T-helper 2 cell treated with Interferon-gamma antibody and Interleukin-4, amounts not matched to agents 5 μg/mL and 100 μg/mL, for 36 hours (primary cell): ENCODE results near the gene CDKN2AIPNL.
"Not testable (repeated sequence)": the region's sequence is repeated elsewhere in the genome, so short reads cannot be mapped to it uniquely, and the experiment has no call there.

Experiments
- DNase-seq: peaks from one replicate; pipeline ENCODE4 v3.0.0; 2021; ENCODE audit warnings: low spot score
- H3K27ac Mint-ChIP-seq: one replicate; pipeline ENCODE4 v1.8.0; 2021; ENCODE audit warnings: mild to moderate bottlenecking, mixed read lengths
- H3K27me3 Mint-ChIP-seq: one replicate; pipeline ENCODE4 v1.8.0; 2021; ENCODE audit warnings: low read depth, mixed read lengths
- H3K36me3 Mint-ChIP-seq: one replicate; pipeline ENCODE4 v1.8.0; 2021; ENCODE audit warnings: low read depth, mixed read lengths
- H3K4me1 Mint-ChIP-seq: one replicate; pipeline ENCODE4 v1.8.0; 2021; ENCODE audit warnings: low read depth, mixed read lengths
- H3K4me3 Mint-ChIP-seq: one replicate; pipeline ENCODE4 v1.8.0; 2022; ENCODE audit warnings: mild to moderate bottlenecking, moderate library complexity, mixed read lengths
- H3K9me3 Mint-ChIP-seq: one replicate; pipeline ENCODE4 v1.8.0; 2021; ENCODE audit warnings: mixed read lengths

CDKN2AIPNL gene

DNA sequence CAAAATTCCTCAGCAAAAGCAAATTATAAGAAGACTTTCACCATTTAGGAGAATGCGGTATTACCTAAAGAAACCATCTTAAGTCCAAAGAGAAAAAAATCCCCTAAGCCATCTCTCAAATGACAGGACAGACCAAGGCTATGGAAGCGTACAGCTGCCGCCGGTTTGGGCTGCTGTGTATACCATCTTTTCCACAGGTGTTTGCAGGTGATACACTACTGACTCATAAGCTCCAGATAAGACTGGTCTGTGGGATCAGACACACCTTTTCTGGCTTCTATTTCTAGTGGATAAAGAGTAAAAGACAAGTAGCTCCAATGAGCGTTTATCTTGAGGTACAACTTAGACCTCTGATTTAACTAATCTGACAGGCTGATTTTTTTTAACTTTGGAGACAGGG lies 7.7 kb downstream of the CDKN2AIPNL start:
- DNase-seq = no peak
- Mint-ChIP-seq H3K27me3 (no peaks in the 10 kb centered on the region), H3K4me1 (peaks cover under 1% of the 10 kb centered on the region), H3K36me3 (peaks cover 13% of the 10 kb centered on the region), H3K9me3 (no peaks in the 10 kb centered on the region), H3K27ac (no peak overlapping the region), H3K4me3 (no peak overlapping the region)

DNA sequence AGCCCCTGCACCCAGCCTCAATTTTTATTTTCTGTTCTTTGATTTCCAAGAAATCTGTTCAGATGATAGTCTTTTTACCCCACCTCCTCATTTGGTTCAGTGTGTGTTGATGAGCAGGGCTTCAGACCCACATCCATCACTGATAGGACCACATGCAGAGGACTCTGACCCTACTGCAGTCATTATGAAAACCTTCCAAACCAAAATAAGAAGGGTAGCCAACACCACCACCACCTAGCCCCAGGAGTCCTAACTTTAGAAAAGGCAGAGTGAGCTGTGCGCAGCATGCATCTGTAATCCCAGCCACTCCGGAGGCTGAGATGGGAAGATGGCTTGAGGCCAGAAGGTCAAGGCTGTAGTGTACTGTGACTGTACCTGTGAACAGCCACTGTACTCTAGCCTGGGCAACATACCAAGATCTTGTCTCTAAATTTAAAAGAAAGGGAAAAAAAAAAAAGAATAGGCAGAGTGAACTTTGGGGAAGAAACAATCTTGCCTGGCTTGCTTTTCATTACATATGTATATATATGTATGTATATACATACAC lies 13.0 kb downstream of the CDKN2AIPNL start:
- Mint-ChIP-seq H3K4me3 (no peak overlapping the region), H3K36me3 (peaks cover 36% of the 10 kb centered on the region), H3K9me3 (no peaks in the 10 kb centered on the region), H3K27me3 (no peaks in the 10 kb centered on the region), H3K4me1 (no peaks in the 10 kb centered on the region), H3K27ac (no peak overlapping the region)
- DNase-seq = no peak

DNA sequence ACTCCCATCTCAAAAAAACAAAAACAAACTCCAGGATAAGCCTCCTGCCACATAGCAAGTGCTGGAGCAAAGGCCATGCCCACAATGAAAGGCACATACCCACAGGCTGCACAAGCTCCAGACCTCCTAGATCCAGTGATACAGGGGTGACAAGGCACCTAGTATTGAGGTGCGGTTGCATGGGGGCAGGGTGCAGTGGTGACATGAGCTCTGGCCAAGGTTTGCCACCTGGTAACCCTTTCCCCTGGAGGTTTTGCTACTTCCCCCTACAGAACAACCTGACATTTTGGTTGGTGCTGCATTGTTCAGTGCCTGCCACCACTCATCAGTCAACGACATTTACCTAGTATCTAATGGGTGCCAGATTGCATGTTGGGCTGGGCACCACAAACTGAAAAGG lies 14.5 kb downstream of the CDKN2AIPNL start:
- no peaks in the 10 kb centered on the region for H3K27me3 Mint-ChIP-seq
- H3K4me3 Mint-ChIP-seq = no peak overlapping the region
- DNase-seq = no peak
- no peaks in the 10 kb centered on the region for H3K9me3 Mint-ChIP-seq
- peaks cover 43% of the 10 kb centered on the region for H3K36me3 Mint-ChIP-seq
- H3K4me1 Mint-ChIP-seq = peaks cover 2% of the 10 kb centered on the region
- no peak overlapping the region for H3K27ac Mint-ChIP-seq

DNA sequence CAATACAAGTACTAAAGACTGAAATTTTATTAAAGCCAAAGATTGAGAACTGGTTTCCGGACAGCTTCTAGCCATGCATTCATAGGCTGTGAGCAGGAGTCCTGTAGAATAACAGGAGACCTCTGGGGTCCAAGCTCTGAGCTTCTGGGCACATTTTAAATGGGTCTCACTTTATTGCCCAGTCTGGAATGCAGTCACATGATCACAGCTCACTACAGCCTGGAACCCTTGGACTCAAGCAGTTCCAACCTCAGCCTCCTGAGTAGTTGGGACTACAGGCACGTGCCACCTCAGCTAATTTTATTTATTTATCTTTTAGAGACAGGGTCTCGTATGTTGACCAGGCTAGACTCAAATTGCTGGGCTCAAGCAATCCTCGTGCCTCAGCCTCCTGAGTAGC lies 15.4 kb downstream of the CDKN2AIPNL start:
- H3K27ac Mint-ChIP-seq = no peak overlapping the region
- DNase-seq = no peak
- H3K9me3 Mint-ChIP-seq = no peaks in the 10 kb centered on the region
- no peak overlapping the region for H3K4me3 Mint-ChIP-seq
- H3K4me1 Mint-ChIP-seq = peaks cover 2% of the 10 kb centered on the region
- no peaks in the 10 kb centered on the region for H3K27me3 Mint-ChIP-seq
- H3K36me3 Mint-ChIP-seq = peaks cover 43% of the 10 kb centered on the region

DNA sequence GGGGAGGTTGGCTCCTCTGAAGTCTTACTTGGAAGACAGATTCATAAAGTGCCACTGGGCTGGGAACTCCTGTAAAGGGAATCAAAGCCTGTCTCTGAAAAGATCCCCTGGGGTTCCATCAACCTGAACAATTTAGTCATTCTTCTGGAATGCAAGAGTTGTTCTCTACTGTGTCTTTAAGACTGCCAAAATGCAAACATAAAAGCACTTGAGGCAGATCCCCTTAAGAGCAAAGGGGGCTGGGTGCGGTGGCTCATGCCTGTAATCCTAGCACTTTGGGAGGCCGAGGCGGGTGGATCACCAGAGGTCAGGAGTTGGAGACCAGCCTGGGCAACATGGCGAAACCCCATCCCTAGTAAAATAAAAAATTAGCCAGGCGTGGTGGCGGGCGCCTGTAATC lies 16.7 kb downstream of the CDKN2AIPNL start:
- peaks cover 54% of the 10 kb centered on the region for H3K36me3 Mint-ChIP-seq
- H3K27me3 Mint-ChIP-seq = no peaks in the 10 kb centered on the region
- no peak overlapping the region for H3K27ac Mint-ChIP-seq
- H3K4me1 Mint-ChIP-seq = peaks cover 4% of the 10 kb centered on the region
- H3K4me3 Mint-ChIP-seq = no peak overlapping the region
- no peaks in the 10 kb centered on the region for H3K9me3 Mint-ChIP-seq
- DNase-seq = no peak

DNA sequence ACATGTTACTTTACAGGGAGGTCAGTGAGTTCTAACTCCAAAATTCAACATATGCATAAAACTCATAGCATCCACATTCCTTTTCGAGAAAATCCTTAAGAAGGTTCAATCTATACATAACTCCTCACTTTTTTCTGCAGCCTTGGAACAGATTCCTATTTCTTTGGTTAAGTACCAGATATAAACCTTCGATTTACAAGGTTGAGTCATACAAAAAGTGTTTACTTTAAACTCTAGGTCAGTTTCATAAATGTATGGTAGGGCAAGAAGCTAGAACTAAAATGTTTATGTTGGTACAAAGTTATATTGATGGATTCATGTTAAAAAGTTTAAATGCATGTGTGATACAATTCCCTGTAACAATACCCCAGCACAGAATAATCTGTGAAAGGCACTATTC lies 19.4 kb downstream of the CDKN2AIPNL start:
- Mint-ChIP-seq H3K36me3 (peaks cover 49% of the 10 kb centered on the region), H3K9me3 (no peaks in the 10 kb centered on the region), H3K4me3 (no peak overlapping the region), H3K27me3 (no peaks in the 10 kb centered on the region), H3K4me1 (peaks cover 4% of the 10 kb centered on the region), H3K27ac (no peak overlapping the region)
- no peak for DNase-seq

DNA sequence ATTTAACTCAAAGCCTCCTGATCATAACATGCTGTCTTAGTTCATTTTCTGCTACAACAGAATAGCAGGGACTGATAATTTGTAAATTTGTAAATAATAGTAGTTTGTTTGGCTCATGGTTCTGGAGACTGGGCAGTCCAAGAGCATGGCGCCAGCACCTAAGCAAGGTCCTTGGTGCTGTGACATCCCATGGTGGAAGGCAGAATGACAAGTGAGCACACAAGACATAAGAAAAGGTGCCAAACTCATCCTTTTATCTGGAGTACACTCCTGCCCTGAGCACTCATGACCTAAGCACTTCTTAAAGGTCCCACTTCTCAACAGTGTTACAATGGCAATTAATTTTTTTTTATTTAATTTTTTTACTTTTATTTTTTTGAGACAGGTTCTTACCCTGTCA lies 24.2 kb downstream of the CDKN2AIPNL start:
- H3K4me3 Mint-ChIP-seq = no peak overlapping the region
- peaks cover 52% of the 10 kb centered on the region for H3K36me3 Mint-ChIP-seq
- H3K4me1 Mint-ChIP-seq = peaks cover 12% of the 10 kb centered on the region
- H3K9me3 Mint-ChIP-seq = no peaks in the 10 kb centered on the region
- H3K27ac Mint-ChIP-seq = no peak overlapping the region
- no peak for DNase-seq
- no peaks in the 10 kb centered on the region for H3K27me3 Mint-ChIP-seq

DNA sequence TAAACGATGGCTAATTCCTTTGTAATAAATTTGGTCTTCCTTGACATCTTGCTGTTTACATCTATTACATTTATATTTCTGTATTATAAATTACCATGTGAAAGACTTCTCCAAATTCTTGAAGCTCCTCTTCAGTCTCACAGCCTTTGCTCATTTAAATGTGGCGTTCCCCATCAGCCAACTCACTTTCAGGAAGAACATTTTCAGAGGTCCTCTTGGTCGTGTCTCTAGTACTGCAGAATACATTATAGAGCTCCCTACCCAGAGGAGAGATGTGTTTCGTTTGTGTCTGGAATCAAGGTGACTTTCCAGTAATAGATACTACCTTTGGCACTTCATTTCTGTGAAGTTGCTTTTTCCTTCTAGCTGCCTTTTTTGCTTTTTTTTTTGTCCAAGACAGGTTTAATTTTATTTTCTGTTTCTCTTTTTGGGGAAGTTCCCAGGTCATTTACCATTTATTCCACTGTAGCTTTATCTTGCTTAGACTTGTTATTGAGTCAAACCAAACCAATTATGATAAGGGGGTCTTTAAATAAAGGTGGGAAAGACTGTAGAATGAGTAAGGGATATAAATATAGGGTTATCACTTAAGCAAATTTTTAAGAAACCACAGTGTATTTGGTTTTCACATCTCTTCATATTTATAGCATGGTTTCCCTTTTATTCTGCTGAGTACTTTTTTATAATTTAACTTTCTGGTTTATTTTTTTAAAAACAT lies 27.5 kb downstream of the CDKN2AIPNL start:
- no peak for DNase-seq
- Mint-ChIP-seq H3K27me3 (no peaks in the 10 kb centered on the region), H3K4me3 (no peak overlapping the region), H3K27ac (peak overlapping the region; percentile 11), H3K4me1 (peaks cover 24% of the 10 kb centered on the region), H3K36me3 (peaks cover 50% of the 10 kb centered on the region), H3K9me3 (no peaks in the 10 kb centered on the region)

DNA sequence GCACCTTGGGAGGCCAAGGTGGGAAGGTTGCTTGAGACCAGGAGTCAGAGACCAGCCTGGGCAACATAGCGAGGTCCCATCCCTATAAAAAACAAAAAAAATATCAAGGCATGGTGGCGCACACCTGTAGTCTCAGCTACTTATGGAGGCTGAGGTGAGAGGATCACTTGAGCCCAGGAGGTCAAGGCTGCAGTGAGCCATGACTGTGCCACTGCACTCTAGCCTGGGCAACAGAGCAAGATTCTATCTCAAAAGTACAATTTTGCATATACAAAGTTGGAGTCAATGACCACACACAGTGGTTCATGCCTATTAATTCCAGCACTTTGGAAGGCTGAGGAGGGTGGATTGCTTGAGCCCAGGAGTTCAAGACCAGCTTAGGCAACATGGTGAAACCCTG lies 29.5 kb downstream of the CDKN2AIPNL start:
- H3K27me3 Mint-ChIP-seq, H3K9me3 Mint-ChIP-seq, H3K4me3 Mint-ChIP-seq, H3K27ac Mint-ChIP-seq, DNase-seq: not testable (repeated sequence)
- H3K4me1 Mint-ChIP-seq = peaks cover 32% of the 10 kb centered on the region
- peaks cover 47% of the 10 kb centered on the region for H3K36me3 Mint-ChIP-seq

DNA sequence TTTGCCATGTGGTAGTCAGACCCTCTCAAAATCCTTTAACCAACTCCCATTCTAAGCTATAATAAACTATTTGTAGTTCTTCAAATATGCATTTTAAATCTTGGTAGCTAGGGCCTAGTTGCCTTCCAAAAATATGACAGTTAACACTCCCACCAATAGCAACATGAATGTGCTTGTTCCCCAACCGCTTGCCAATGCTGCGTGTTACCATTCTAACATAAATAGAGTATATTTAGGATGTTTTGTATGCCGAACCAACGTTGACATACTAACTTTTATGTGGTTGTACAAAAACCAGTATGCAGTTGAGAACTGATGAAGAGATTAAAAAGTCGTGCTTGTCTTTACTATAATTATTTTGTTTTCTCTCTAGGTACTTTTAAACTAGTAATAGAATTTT lies 31.3 kb downstream of the CDKN2AIPNL start:
- Mint-ChIP-seq H3K9me3 (no peaks in the 10 kb centered on the region), H3K4me1 (peaks cover 34% of the 10 kb centered on the region)

DNA sequence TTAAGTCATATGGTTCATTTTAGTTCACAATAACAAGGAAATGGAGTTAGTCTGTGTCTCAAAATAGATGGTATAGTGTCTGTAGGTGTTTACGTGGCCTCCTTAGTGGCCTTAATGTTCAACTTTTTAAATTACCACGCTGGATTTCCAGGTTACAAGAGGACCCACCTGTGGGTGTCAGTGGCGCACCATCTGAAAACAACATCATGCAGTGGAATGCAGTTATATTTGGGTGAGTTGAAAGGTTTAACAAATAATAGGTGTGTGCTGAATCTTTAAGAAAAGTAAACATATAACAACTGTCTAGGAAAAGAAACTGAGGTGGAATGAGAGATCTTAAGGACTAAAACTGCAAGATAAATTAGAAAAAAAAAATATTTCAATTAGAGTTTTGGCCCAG lies 37.4 kb downstream of the CDKN2AIPNL start:
- no peak overlapping the region for H3K27ac Mint-ChIP-seq
- peaks cover 43% of the 10 kb centered on the region for H3K36me3 Mint-ChIP-seq
- no peak overlapping the region for H3K4me3 Mint-ChIP-seq
- peaks cover 3% of the 10 kb centered on the region for H3K27me3 Mint-ChIP-seq
- peaks cover 39% of the 10 kb centered on the region for H3K4me1 Mint-ChIP-seq
- H3K9me3 Mint-ChIP-seq = no peaks in the 10 kb centered on the region
- DNase-seq = no peak

More for the DNA sequence above, 31.3 kb downstream of the CDKN2AIPNL start:
- H3K36me3 Mint-ChIP-seq = peaks cover 52% of the 10 kb centered on the region
- no peaks in the 10 kb centered on the region for H3K27me3 Mint-ChIP-seq
- DNase-seq = no peak
- H3K27ac Mint-ChIP-seq = peak overlapping the region; percentile 80
- peak overlapping the region; percentile 53 for H3K4me3 Mint-ChIP-seq

DNA sequence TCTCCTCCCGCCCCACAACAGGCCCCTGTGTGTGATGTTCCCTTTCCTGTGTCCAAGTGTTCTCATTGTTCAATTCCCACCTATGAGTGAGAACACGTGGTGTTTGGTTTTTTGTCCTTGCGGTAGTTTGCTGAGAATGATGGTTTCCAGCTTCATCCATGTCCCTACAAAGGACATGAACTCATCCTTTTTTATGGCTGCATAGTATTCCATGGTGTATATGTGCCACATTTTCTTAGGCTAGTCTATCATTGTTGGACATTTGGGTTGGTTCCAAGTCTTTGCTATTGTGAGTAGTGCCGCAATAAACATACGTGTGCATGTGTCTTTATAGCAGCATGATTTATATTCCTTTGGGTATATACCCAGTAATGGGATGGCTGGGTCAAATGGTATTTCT lies 38.0 kb downstream of the CDKN2AIPNL start:
- Mint-ChIP-seq H3K4me3 (peak overlapping the region; percentile 66), H3K4me1 (peaks cover 33% of the 10 kb centered on the region), H3K36me3 (peaks cover 37% of the 10 kb centered on the region)
- DNase-seq, H3K27me3 Mint-ChIP-seq, H3K27ac Mint-ChIP-seq, H3K9me3 Mint-ChIP-seq: not testable (repeated sequence)

DNA sequence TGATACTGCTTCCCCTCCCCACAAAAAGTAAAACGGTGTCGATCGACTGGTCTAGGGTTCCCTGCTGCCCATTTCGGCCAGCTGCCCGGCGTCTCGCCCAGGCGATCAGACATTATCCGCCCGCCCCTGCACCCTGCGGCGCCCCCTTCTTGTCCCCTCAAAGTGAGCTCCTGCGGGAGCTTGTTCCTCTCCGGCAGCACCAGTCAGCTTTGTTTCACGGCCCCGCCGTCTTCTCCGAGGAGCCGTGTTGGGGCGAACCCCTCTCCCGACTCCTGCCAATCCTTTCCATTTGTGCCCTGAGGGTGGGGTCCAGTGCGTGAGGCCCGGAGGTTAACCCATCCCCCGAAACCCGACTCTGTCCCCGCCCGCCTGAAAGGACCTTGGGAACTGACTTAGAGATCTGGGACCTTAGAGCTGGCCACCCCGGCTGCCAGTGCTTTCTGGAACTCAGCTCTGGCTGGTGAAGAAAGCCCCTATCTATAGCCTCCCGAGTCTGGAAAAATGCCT lies 39.8 kb downstream of the CDKN2AIPNL start:
- Mint-ChIP-seq H3K4me3 (peak overlapping the region; percentile 98), H3K4me1 (peaks cover 34% of the 10 kb centered on the region), H3K27ac (peak overlapping the region; percentile 100), H3K9me3 (peaks cover 8% of the 10 kb centered on the region), H3K36me3 (peaks cover 34% of the 10 kb centered on the region), H3K27me3 (peaks cover 3% of the 10 kb centered on the region)
- peak; percentile 48 for DNase-seq

DNA sequence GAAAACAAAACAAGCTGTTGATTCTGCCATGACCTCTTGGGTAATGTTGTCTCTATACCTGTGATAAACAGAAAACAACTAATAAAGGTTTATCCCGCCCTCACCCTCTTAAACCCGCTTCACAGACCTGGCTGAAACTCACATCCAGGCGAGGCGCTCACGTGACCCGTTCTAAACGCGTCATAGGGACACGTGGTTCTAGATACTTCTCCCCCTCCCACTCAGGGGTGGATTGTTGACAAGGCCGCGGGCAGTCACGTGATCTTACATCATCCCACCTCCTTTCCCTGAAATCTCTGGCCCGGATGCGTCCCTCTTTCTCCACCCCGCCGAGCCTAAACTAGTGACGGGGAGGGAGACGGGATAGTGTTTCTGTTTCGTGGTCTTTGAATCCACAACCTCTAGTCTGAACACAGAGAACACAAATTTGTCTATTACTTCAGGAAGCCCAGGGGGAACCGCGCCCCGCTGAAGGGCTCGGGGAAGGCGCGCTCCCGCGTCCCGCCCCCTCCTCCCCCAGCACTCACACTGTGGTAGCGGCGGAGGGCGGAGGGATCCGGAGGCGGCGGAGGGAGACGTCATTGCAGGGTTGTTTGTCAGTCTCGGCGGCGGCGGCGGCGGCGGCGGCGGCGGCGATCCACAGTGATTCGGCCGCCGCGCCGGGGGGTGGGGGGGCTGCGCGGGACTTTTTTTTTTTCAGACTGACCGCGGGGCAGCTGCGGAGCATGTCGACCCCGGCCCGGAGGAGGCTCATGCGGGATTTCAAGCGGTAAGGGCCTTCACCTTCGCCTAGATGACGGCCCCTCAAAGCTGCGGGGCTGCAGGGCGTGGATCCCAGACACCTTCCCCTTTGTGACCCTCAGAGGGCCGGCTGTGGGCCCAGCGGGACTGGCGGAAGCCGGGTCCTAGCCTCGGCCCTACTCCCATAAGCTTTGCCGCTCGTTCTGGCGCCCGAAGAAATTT lies 40.5 kb downstream of the CDKN2AIPNL start, which contains the start of gene UBE2B:
Gene UBE2B (plus strand): TSS at position 699 of the 963 bp plus-strand sequence. CDS start 27 bp downstream, at position 726.
- peak within 1 kb of the TSS; percentile 98 for H3K4me3 Mint-ChIP-seq
- peaks cover 39% of the 10 kb centered on the region for H3K4me1 Mint-ChIP-seq
- peak; percentile 94 for DNase-seq
- H3K27me3 Mint-ChIP-seq = peaks cover 3% of the 10 kb centered on the region
- peaks cover 9% of the 10 kb centered on the region for H3K9me3 Mint-ChIP-seq
- H3K36me3 Mint-ChIP-seq = peaks cover 33% of the 10 kb centered on the region
- H3K27ac Mint-ChIP-seq = peak within 1 kb of the TSS; percentile 100
